HG03025 (cell line): ENCODE results near the gene GRN.
"Not testable (repeated sequence)": the region's sequence is repeated elsewhere in the genome, so short reads cannot be mapped to it uniquely, and the experiment has no call there.

Experiments
- ATAC-seq: cut with Tn5 transposase; IDR thresholded peaks from one replicate; pipeline ENCODE4 v1.9.1; 2021; ENCODE audit warnings: mild to moderate bottlenecking, moderate library complexity; ENCODE audit not compliant: unreplicated experiment, low FRiP score

Gene GRN

DNA sequence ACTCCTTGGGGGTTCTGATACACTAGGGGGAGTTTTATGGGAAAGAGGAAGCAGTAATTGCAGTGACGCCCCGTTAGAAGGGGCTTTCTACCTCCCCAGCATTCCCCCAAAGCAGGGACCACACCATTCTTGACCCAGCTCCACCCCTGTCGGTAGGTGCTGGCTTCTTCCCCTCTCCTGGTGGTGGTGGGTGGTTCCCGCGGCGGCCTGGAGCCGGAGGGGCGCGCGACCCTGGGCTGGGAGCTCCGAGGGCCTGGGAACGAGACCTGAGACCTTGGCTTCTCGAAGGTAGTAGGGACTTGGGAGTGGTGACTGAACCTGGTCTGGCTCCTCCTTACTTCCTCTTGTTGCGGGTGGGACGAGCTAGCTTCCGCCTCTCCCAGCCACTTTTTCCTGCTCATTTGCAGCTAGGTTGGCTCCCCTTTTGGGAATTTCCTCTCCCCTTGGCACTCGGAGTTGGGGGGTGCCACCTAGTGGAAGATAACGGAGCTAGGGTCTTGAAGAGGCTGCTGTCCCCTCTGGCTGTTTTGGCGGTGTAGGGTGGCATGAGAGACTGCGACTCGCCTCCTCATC is 438 bp downstream of the GRN start:
- ATAC-seq = no peak

- no peak for ATAC-seq
Measured at GRCh38 chr17:44346064-44346844, 1.2 kb downstream of the GRN start.

DNA sequence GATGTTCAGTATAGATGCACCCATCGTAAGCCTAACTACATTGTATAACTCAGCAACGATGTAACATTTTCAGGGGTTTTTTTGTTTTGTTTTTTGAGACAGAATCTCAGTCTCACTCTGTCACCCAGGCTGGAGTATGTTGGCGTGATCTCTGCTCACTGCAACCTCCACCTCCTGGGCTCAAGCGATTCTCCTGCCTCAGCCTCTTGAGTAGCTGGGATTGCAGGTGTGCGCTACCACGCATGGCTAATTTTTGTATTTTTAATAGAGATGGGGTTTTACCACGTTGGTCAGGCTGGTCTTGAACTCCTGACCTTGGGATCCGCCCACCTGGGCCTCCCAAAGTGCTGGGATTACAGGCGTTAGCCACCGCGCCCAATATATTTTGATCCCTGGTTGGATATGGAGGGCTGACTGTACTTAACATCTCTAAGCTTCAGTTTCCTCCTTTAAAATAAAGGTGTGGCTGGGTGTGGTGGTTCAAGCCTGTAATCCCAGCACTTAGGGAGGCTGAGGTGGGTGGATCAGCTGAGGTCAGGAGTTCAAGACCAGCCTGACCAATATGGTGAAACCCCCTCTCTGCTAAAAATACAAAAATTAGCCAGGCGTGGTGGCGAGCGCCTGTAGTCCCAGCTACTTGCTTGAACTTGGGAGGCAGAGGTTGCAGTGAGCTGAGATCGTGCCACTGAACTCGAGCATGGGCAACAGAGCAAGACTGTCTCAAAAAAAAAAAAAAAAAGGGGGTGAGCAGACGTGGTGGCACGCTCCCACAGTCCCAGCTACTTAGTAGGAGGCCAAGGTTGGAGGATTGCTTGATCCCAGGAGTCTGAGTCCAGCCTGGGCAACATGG is 2.3 kb downstream of the GRN start:
- ATAC-seq = not testable (repeated sequence)

DNA sequence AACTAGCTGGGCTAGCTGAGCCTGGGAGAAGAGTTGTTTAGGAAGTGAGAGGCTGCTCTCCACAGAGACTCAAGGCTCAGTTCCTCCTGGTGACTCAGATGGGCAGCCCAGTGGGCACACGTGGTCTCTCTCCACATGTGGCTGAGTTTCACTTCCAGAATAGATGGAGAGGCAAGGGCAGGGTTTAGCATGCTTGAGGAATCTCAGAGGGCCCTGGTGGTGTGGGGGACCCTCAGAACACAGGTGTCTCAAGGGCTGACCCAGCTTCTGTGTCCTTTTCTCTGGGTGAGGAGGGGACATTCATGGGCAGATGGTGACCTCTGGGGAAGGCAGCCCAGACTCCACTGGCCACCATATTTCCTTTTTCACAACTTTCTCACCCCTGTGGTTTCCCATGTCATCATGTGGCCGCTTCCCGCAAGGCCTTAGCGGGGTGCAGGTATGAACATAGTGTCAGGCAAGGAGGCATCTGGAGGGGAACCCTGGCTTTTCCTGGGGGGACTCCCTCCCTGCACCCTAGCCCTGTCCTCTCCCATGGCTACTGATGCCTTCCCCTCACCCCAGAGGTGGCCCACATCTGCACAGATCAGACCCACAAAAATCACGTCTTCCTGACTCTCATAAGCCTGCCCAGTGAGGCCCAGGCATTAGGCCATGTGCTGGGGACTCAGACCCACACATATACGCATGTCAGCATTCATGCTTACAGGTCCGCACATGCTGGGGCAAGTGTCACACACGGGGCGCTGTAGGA is 3.3 kb downstream of the GRN start:
- ATAC-seq = no peak

GRCh38 chr17:44348988-44349364 is 3.9 kb downstream of the GRN start:
- no peak for ATAC-seq

- no peak for ATAC-seq
Measured at GRCh38 chr17:44349553-44350070, 4.5 kb downstream of the GRN start.

GRCh38 chr17:44350733-44351226 is 5.7 kb downstream of the GRN start:
- ATAC-seq = no peak

DNA sequence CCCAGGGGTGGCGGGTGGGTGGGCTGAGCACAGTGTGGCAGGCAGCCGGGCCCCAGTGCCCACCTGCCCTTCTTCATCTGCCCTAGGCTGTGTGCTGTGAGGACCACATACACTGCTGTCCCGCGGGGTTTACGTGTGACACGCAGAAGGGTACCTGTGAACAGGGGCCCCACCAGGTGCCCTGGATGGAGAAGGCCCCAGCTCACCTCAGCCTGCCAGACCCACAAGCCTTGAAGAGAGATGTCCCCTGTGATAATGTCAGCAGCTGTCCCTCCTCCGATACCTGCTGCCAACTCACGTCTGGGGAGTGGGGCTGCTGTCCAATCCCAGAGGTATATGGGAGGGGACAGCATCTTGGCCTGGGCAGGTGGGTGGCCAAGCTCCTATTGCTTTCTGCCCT is 6.4 kb downstream of the GRN start:
- no peak for ATAC-seq

- ATAC-seq = no peak
Measured at GRCh38 chr17:44351961-44352827, 7.1 kb downstream of the GRN start.

DNA sequence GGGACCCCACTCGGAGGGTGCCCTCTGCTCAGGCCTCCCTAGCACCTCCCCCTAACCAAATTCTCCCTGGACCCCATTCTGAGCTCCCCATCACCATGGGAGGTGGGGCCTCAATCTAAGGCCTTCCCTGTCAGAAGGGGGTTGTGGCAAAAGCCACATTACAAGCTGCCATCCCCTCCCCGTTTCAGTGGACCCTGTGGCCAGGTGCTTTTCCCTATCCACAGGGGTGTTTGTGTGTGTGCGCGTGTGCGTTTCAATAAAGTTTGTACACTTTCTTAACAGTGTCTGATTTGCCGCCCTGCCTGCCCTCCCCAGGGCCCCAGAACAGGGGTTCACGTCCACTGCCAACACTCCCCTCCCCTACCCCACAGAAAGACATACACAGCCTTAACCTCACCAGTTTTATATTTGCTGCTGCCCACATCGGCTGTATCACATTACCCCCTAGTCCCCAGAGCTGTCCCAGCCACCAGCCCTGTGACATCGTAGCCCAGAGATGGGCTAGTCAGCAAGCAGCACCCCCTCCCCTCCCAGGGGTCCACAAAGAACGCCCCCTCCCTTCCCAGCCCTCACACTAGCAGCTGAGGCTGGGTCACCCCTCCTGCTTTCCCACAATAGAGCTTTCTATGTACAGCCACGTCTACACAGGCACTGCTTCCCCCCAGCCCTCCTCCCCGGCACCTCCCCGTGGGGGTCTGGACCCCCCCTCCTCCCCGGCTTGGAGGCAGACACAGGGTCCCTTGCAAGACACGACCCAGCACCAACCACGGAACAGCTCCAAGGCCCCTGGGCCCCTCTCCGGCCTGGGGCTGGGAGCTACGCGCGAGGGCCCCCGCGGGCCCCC is 7.9 kb downstream of the GRN start:
- no peak for ATAC-seq

DNA sequence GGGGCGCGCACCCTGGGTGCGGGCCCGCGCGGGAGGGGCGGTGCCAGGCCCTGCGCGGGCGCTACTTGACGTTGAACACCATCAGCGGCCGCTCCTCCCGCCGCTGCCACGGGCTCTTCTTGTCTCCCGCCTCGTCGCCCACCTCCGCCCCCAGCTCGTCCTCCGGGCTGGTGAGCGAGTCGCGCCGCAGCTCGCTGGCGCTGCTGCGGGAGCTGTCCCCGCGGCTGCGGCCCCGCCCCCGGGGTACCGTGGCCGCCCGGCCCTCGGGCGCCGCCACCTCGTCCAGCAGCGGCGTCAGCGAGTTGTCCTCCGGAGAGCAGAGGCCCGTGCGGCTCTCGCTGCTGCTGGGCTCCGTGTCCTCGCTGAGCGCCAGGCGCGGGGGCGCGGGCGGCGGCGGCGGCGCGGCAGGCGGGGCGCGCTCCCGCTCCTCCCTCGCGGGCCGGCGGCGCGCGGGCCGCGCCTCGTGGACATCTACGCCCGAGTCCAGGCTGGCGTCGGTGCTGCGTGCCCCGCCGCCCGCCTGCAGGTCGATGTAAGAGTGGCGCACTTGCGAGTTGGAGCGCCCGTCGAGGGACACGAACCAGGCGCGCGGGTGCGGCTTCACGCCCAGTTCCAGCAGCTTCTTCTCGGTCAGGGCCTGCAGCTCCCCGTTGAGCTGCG is 8.7 kb downstream of the GRN start:
- ATAC-seq = no peak

- ATAC-seq = no peak
Measured at GRCh38 chr17:44354582-44355561, 9.8 kb downstream of the GRN start.

DNA sequence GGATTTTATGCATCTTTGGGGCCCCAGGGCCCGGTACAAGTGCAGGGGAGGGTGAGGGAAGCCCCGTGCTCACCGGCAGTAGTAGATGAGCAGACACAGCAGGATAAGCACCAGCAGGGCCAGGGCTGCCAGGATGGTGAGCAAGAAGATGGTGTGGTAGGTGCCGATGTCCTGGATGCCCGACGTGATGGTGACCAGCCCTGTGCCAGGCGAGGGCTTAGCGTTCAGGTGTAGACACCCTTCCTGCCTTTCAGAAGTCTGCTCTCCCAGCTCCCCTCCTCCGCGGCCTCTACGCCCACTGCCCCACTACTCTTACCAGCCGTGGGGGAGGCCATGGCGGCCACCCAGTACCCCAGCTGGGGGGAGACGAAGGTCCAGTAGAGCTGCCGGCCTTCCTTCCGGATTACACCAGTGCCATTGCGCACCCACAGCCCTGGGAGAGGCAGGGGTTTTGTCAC is 10.6 kb downstream of the GRN start:
- no peak for ATAC-seq

DNA sequence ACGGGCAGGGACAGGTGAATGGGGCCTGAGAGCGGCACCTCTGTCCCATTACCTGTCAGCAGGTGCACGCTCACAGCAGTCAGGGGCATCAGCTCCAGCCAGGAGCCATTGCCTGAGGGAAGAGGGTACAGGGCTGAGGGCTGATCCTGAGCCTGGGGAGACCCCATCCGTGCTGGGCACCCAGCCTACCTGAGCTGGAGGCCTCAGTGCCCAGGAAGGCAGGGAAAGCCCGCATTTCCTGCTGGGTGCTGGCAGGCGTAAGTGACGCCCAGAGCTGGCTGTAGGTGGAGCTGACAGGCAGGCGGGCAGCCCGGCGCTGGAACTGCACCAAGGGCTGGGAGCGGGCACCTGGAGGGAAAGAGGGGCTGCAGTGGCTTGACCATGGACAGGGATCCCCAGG is 11.1 kb downstream of the GRN start:
- no peak for ATAC-seq

DNA sequence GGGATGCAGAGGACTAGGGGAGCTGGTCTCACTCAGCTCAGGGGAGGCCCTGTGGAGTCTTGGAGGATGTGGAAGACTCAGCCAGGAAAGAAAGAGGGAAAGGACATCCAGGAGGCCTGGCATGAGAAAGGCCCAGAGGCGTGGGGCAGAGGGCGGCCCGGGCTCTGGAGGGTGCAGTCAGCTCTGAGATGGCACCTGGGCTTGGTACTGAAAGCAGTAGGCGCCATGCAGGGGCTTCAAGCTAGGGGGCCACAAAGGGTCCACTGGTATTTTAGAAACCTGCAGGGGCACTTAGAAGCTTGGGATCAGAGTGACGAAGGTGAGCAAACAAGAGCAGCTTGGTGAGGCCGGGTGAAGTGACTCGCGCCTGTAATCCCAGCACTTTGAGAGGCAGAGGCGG is 13.0 kb downstream of the GRN start:
- no peak for ATAC-seq

DNA sequence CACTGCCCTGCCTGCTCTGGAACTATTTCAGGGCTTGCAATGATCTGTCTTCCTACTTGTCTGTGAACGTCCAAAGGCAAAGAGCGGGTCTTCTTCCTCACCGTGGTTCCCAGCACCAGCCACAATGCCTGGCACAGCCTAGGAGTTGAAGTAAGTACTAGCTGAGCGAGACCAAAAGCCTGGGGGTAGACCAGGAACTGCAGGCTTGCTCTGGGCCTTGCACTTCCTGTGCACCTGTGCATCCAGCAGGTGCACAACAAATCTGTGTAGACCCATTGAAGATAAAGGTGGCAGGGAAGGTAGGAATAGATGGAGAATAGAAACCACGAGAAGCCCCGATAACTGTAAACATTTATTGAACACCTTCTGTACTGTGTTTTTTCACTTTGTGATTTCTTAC is 13.9 kb downstream of the GRN start:
- ATAC-seq = no peak
